HG03060 (cell line): ENCODE data around the gene SIK2.

Source experiments
- ATAC-seq: cut with Tn5 transposase; IDR thresholded peaks from one replicate; pipeline ENCODE4 v1.9.1; 2021; ENCODE audit warnings: low read depth, moderate number of reproducible peaks; ENCODE audit not compliant: unreplicated experiment

SIK2 gene

DNA sequence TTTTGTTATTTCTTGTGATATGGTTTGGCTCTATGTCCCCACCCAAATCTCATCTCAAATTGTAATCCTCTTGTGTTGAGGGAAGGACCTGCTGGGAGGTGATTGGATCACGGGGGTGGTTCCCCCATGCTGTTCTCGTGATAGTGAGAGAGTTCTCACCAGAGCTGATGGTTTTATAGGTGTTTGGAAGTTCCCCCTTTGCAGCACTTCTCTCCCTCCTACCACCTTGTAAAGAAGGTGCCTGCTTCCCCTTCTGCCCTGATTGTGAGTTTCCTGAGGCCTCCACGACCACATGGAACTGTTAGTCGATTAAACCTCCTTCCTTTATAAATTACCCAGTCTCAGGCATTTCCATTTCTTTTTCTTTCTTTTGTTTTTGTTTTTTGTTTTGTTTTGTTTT is 24.4 kb upstream of the SIK2 start:
- no peak for ATAC-seq

DNA sequence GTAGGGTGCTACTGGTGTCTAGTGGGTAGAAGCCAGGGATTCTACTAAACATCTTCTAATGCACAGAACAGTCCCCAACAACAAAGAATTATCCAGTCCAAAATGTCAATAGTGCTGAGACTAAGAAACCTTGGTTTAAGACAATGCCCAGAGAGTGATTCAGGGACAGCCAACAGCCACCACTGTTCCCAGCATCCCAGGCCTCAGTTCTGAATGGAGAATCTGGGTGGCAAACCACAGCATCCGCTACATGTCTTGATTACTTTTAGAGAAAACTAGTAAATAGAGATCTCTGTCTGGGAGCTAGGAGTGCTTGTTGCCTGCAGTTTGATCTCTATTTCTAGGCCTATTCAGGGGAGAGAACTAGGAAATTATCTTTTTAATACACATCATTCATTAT is 20.9 kb upstream of the SIK2 start:
- ATAC-seq: no peak

DNA sequence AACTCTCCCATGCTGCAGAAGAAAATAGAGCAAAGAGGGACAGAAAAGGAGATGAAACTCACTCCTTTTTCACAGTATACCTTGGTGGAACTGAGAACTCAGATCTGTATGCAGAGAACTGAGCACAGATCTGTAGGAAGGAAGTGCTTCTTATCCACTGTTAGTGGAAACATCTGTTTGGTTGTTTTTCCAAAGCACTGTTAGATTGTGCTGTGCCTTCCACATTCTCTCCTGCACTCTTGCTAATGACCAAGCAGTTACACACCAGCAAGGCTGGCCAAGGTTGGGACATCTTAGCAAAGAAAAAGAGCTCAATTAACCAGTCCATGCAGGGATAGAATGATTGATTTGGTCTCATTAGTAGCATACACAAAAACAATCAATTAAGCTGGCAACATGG is 20.1 kb upstream of the SIK2 start:
- no peak for ATAC-seq

DNA sequence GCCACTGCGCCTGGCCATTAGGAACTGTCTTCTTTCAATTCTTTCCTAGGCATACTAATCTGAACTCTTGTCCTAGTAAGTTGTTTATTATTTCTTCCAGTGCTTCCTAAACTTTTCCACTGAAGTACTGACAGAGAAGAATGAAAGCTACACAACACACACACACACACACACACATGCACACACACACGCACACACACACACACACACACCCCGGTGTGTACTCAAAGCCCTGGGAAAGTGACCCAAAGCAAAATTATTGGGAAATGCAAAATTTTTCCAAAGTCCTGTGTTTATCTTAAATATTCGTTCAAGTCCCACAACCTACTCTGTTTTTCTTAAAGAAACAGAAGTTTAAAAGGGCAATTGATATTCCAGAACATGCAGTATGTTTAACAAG is 19.4 kb upstream of the SIK2 start:
- no peak for ATAC-seq

DNA sequence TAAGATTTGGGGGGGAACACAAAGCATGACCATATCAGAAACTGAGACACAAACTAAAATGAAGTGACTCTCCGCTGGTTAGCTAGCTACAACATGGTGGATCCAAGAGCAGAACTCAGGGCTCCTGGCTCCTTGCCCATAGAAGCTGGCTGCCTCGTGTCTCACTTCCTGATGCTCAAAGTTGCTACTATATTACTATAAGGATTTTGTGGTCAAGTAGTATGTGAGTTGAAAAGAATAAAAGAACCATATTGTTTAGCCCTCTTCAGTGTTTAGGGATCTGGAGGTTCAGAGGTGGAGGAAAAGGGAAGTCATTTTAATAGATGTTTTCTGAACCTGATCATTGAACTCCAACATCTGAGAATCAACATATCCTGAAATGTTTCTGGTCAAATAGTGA is 16.9 kb upstream of the SIK2 start:
- ATAC-seq: no peak

DNA sequence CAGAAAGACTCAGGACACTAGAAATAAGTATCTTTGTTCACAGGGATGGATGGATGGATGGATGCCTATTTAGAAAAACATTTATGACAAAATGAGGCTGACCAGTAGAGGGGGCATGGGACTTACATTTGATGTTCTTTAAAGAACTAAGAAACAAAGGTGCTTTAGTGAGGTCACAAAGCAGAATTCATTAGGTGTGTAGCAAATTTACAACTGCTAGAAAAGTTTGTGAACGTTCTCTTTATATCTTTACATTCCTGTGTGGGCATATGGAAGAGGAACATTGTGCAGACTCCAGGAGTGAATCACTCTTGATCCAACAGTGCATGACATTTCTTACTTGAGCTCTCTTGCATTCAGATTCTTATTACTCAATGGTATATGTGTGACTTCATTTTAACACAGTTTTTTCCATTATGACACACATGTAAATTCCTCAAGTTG is 15.8 kb upstream of the SIK2 start:
- ATAC-seq: no peak

DNA sequence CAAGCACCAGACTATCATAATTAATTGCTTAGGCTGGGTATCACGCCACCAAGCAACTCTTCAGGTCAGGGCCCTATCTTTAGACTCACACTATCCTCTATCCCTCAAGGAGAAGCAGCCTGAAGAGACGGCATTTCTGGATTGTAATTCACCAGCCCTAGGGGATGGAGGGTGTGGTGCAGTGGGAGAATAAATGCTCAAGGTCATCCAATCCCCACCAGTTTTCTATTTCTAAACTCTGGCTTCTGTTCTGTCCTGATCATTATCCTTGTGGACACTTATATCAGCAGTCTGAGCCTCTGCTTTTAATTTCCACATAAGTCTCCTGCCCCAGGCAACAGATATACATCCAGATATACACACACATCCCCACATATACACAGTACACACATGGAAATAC is 13.1 kb upstream of the SIK2 start:
- no peak for ATAC-seq

DNA sequence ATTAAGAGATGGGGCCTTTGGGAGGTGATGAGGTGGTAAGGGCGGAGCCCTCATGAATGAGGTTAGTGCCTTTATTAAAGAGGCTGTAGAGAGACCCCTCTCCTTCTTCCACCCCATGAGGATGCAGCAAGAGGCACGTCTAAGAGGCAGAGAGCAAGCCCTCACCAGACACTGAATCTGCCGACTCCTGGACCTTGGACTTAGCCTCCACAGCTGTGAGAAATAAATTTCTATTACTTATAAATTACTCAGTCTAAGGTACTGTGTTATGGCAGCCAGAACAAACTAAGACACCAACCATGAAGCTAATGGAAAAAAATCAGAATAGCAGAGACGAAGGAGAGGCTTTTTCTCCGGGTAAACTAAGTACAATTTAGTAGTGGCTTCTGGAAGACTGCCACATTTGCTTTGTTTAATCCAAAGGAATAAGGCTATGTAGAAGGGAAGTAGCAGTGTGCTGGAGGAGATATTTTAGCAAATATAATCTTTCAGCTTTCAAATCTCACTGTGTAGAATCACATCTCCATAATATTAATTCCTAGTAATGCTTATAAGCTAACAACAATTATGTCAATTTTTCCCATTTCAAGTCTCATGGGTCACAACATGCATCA is 12.3 kb upstream of the SIK2 start:
- ATAC-seq: no peak

DNA sequence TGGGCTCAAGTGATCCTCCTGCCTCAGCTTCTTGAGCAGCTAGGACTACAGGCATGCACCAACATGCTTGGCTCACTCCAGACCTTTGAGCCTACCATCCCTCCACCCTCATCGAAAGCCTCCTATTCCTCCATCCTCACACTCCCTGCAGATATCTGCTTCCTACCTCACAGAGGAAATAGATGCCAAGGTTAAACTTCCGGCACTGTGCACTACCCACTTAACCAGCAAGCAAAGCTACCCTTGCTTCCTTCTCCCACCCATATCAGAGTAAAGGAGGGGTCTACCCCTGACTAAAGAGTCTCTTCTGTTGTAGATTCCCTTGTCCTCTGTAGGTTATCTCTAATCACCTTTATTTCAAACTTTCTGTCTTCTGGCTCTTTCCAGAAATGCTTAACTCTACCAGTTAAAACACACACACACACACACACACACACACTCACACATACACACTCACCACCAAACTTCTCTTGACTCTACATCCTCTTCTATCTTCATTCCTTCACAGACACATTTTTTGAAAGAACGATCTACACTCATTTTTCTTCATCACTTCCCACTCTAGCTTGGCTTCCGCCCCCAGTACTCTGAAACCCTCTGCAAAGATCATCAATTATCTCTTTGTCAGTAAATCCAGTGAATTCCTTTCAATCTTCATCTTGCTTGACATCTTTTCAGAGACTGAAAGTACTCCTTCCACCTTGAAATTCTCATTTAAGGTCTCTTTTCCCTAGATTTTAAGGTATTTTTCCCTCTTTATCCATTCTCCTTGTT is 10.9 kb upstream of the SIK2 start:
- no peak for ATAC-seq

DNA sequence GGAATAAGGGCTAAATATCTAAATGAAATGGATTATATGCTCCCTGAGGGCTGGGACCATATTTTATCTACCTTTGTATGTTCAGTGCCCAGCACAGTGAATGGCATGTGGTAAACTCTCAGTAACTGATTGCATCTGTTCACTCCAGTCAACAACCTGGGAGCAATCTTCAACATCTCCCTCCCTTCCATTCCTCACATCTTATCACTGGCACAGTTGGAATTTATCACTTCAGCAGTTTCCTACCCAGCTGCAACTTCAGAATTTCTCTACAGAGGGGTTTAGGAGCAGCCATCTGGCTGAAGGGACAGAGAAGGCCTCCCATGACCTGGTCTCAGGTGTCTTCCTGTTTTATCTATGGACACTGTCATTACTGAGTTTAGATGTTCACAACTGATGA is 9.8 kb upstream of the SIK2 start:
- ATAC-seq: no peak

DNA sequence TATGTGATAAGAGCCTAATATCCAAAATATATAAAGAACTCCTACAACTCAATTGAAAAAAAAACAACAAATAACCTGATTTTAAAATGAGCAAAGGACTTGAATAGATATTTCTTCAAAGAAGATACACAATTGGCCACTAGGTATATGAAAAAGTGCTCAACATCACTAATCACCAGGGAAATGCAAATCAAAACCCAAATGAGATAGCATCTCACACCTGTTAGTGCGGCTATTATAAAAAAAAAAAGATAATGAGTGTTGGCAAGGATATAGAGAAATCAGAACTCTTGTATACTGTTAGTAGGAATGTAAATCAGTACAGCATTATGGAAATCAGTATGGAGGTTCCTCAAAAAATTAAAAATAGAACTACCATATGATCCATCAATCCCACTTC is 5.9 kb upstream of the SIK2 start:
- ATAC-seq: no peak

DNA sequence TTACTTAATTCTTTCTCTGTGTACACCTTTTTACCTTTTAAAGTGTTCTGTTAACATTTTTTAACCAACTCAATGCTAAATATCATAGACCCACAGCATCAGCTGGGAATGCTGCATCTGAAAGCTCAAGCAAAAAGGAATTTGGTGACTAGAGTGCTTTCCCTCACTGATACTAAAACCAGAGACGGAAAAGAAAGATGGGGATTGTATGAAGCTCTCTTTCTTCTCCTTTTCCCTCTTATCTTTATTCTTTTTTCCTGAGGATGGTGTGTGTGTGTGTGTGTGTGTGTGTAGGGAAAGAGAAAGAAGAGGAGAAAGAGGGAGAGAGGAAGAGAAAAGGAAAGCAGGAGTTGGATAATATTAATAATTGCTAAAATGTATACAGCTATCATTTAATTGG is 4.1 kb upstream of the SIK2 start:
- ATAC-seq: no peak

DNA sequence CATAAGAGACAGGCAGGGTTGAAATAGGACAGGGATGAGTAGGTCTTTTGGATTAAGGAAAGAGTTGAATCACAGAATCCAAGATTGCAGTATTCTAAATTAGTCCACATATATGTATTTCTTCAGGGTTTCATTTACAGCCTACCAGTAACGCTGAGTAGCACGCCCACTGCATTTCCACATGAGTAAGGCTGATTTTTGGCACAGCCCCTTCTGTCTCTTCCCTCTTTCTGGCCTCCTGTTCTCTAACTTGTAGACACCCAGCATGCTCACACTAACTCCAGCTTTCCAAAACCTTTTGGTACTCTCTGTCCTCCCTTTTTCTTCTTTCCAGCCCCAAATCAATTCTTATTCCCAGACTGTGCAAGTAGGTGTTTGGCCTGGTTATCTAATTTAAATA is 3.7 kb upstream of the SIK2 start:
- ATAC-seq: no peak

DNA sequence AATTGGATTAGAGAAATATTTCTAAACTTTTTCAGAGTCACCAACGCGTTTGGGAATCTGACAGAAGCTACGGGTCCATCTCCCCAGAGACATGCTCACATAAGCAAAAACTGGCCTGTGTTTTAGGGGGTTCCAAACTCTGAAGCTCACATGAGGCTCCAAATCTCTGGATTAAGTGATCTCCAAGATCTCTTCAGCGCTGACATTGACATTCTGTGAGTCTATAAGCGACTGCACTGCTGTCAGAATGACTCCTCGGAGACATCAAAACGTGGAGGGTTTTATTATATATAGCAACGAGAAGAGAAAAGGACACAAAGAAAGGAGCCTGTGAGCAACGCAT is 642 bp upstream of the SIK2 start:
- ATAC-seq: no peak

DNA sequence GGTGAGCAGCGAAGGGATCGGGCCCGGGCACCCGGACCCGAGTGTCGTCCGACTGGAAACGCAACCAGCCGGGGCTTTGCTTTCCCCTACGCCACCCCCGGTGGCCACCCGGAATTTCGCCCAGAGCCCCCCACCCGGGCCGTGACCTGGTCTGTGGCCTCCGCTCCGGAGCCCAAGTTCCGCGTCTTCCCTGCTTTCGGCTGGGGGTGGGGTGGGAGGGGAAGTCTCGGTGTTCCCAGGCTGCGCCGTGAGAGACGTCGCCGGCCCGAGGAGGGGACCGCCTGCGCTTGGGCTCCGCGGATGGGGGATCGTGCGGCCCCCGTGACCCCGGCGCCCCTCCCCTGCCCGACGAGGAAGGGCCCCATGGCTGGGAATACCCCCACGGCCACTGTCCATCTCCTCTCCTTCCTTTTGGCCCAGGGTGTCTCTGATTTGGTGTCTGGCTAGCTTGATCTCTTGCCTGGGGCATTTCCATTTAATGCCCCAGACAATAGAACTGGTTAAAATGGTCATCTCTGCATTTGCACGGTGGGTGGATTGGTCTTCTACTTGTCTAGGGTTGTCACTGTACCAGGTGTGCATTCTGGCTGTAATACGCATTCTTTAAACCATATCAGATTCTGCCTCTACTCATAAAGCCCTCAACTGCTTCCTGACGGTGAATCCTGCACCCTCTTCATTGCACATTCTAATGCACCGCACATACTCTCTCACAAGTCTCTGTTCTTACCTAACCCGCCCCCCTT is 789 bp downstream of the SIK2 start:
- ATAC-seq: no peak

DNA sequence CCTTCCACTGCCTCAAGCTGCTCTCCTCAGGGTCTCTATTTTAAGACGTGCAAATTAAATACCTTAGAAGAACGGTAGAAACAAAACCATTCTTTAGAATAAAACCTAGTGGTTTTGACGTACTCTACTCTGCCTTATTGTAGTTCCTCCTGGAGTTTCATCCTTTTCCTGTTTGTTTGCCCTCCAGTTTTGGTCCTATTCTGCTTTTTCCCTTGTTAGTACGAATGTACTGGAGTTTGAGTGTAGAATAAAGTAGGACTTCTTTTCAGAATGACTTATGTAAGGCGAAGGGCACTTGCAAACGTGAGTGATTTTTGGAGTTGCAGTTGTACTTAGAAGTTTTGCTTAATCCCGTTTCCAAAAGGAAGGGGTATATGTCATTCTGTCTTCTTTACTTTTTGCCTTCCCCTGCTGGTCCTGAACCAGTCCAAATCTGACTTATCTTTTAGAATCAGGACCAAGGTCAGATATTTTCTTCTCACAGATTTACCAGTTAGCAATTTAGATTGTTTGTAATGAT is 1.4 kb downstream of the SIK2 start:
- ATAC-seq: no peak

DNA sequence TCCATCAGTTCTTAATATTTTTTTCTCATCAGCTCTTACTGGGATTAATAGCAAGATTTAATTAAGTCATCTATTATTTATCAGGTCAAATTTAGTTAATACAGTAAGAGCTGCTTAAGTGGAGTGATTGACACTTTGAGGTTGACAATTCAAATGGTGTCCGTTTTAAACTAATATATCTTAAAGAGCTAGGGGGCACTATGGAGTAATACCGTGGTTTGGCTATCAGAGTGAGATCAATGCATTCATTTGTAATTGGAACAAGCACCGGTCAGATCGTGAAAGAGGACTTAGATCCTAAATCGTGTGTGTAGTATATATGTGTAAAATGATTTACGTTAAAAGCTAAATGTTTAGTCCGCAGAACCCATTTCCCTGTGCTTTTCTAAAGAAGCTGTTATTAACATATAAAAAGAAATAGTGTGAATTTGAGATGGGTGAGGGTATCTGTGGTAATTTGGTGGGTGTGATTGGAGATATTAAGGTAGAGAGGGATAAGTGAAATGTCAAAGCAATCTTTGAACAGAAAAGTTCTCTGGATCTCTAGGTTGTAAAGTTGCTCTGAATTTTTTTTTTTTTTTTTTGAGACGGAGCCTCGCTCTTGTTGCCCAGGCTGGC is 2.3 kb downstream of the SIK2 start:
- ATAC-seq: no peak

DNA sequence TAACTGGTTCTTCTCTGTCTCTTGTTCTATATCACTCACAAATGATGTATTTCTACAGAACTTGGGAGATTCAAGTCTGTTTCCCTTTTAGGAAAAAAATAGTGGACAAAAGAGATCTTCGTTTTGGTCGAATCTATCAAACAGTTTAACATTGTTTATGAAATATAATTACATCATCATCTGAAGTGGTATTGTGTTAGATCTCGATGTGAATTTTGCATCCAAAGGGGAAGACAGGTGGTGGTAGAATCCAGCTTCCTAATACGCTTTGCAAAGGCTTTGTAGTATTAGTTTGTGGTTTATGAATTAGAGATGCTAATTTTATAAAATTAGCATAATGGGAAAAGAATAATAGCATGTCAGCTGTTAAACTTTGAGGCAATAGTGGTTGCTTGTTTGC is 3.4 kb downstream of the SIK2 start:
- ATAC-seq: no peak

DNA sequence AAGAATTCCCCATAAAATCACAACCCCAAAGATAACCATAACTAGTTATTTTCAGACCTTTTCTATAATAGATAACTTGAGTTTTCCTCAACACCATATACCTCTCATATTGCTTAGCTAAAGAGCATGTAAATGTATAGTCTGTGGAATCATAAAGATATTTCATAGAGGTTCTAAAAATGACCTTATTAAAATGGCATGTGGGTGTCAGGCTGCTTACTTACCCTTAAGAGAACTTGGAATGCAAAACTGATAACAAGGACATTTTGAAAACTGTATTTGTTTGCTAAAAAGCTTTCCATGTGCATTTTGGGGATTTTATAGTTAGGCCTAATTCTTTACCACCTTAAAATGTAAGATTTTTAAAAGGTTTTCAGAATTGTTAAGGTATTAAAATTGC is 4.7 kb downstream of the SIK2 start:
- no peak for ATAC-seq

DNA sequence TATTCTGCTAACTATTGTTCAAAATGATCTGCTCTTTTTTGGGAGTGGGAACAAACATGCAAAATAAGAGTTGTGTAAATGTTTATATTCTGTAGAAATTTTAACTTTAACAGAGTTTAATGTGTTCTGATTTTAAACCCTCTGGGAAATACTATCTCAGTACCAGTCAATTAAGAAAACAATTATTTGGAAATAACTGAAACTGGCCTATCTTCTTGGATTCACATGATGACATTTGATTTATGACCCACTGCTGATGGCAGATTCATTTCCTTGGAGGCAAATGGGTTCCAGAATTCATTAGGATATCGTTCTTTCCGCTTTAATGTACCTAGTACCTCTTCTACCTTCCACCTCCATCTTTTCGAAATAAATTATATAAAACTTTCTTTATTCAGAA is 5.5 kb downstream of the SIK2 start:
- no peak for ATAC-seq

DNA sequence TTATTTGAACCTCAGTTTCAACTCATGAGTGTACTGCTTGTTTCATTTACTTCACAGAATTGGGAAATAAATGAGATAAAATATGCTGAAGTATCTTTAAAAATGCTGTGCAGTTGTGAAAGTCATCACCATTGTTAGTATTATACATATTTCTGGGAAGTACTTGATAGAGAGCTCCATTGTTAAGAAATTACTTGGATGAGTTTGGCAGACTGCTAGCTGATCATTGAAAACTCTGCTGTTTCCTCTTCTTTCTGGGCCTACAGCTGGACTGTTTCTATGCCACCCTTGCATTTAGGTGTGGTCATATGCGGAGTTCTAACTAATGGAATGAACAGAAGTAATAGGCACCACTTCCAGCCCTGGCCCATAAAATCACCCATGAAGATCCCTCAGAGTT is 10.0 kb downstream of the SIK2 start:
- ATAC-seq: no peak
